Esophagus muscularis mucosa (tissue), 4 donors: Measurements from ENCODE around the gene PRRC2B.

Experiments
- CTCF ChIP-seq, 3 experiments: fragments of 200-600 bp in 2 of 3; fragments of 450-650 bp in 1 of 3; sonication (generic) in 2 of 3; IDR thresholded peaks; one replicate each; pipeline ENCODE4 v1.5.1; 2017 to 2019; ENCODE audit warnings: antibody characterized with exemption in 3 of 3, mild to moderate bottlenecking in 2 of 3, moderate library complexity in 1 of 3
- EP300 ChIP-seq: sonication (generic); formaldehyde crosslinking; IDR thresholded peaks from one replicate; pipeline ENCODE4 v1.6.1; 2017; ENCODE audit warnings: antibody characterized with exemption
- POLR2A ChIP-seq: fragments of 450-650 bp; IDR thresholded peaks from one replicate; pipeline ENCODE4 v1.6.1; 2017; ENCODE audit warnings: antibody characterized with exemption, moderate library complexity, mild to moderate bottlenecking, low read depth
- POLR2AphosphoS5 ChIP-seq, 2 donors: sonication (generic); formaldehyde crosslinking; IDR thresholded peaks; one replicate each; pipeline ENCODE4 v1.6.1; 2017; ENCODE audit warnings: antibody characterized with exemption in 2 of 2

GRCh38 chr9:131403493-131403773, 9.5 kb downstream of the PRRC2B start:
- TF ChIP-seq CTCF (IDR thresholded peaks at IDR 0.05) = no peak
- no peak for TF ChIP-seq EP300
- TF ChIP-seq POLR2A = no peak
- TF ChIP-seq POLR2AphosphoS5 (IDR thresholded peaks at IDR 0.05) = no peak
